H1 (cell line): ENCODE results near the gene ITGA6. TPM values are rescaled to one million over a fixed set of nuclear protein-coding genes. Genes with fewer than 3 reads are reported as not detected.
A peak's percentile ranks its signal among the peaks of the same experiment; 100 is the strongest.

ENCODE experiments used
- CTCF ChIA-PET: fragments of 300-600 bp; sonication (Branson Sonifier 250); formaldehyde crosslinking; loops from one replicate; lab custom pipeline; 2021; ENCODE audit not compliant: partially characterized antibody; lab: Charles Lee
- POLR2A ChIA-PET: fragments of 300-600 bp; sonication (Branson Sonifier 250); formaldehyde crosslinking; loops from one replicate; lab custom pipeline; 2021; ENCODE audit warnings: inconsistent platforms; ENCODE audit not compliant: partially characterized antibody; lab: Charles Lee
- DNase-seq, 2 experiments: peaks; one replicate each; pipeline versions ENCODE4 v3.0.0 to v3.0.0-alpha.2; 2010 to 2022; ENCODE audit warnings: low spot score in 2 of 2, low read depth in 1 of 2, mixed read lengths in 1 of 2
- FAIRE-seq: peaks from 2 replicates; lab custom pipeline; 2011; peaks lifted over from hg19 to GRCh38; lab: Jason Lieb, UNC
- H2AFZ ChIP-seq: 2 replicates; pipeline ENCODE4 v1.8.1; 2012; ENCODE audit warnings: low read length, inconsistent platforms
- H2AK5ac ChIP-seq: 2 replicates; pipeline ENCODE4 v1.6.1; 2013; ENCODE audit warnings: low read depth, low read length
- H2BK120ac ChIP-seq: replicated peaks from 2 replicates; pipeline ENCODE3; 2013; ENCODE audit warnings: low read depth, low read length, inconsistent platforms
- H2BK12ac ChIP-seq: 2 replicates; pipeline ENCODE4 v1.6.1; 2013; ENCODE audit warnings: low read depth, low read length
- H2BK15ac ChIP-seq: 2 replicates; pipeline ENCODE4 v1.6.1; 2013; ENCODE audit warnings: low read length
- H2BK20ac ChIP-seq: 2 replicates; pipeline ENCODE4 v1.6.1; 2013; ENCODE audit warnings: low read length
- H2BK5ac ChIP-seq: 2 replicates; pipeline ENCODE4 v1.6.1; 2013; ENCODE audit warnings: low read depth, low read length
- H3K14ac ChIP-seq: 2 replicates; pipeline ENCODE4 v1.6.1; 2013; ENCODE audit warnings: inconsistent platforms; ENCODE audit not compliant: insufficient read length
- H3K18ac ChIP-seq: 2 replicates; pipeline ENCODE4 v1.6.1; 2013; ENCODE audit warnings: low read length; ENCODE audit errors: extremely low read depth
- H3K23ac ChIP-seq: 2 replicates; pipeline ENCODE4 v1.6.1; 2013; ENCODE audit warnings: inconsistent platforms; ENCODE audit not compliant: insufficient read length
- H3K23me2 ChIP-seq: 2 replicates; pipeline ENCODE4 v1.6.1; 2013; ENCODE audit warnings: low read depth, low read length
- H3K27ac ChIP-seq: 2 replicates; pipeline ENCODE4 v1.6.1; 2011; ENCODE audit warnings: low read depth, low read length, inconsistent platforms
- H3K27me3 ChIP-seq, 4 experiments: replicated peaks in 1 of 4; 1 replicate in 1 of 4; 2 replicates in 3 of 4; pipeline versions ENCODE4 v1.6.1 to v1.8.1; 2011 to 2013; ENCODE audit warnings: low read length in 3 of 4, mild to moderate bottlenecking in 3 of 4, inconsistent platforms in 2 of 4, mixed read lengths in 2 of 4, moderate library complexity in 1 of 4; ENCODE audit not compliant: control insufficient read depth in 3 of 4, insufficient read depth in 3 of 4; ENCODE audit errors: extremely low read depth in 1 of 4
- H3K36me3 ChIP-seq, 4 experiments: 2 replicates each; pipeline versions ENCODE4 v1.6.1 to v1.8.1; 2011 to 2013; ENCODE audit warnings: mild to moderate bottlenecking in 4 of 4, low read length in 3 of 4, moderate library complexity in 2 of 4, control low read depth in 1 of 4, inconsistent platforms in 1 of 4; ENCODE audit not compliant: insufficient read depth in 4 of 4, control insufficient read depth in 2 of 4
- H3K4ac ChIP-seq: replicated peaks from 2 replicates; pipeline ENCODE3; 2013; ENCODE audit warnings: low read length, low read depth, mixed read lengths, inconsistent platforms; ENCODE audit not compliant: insufficient read length
- H3K4me1 ChIP-seq, 4 experiments: replicated peaks in 1 of 4; 1 replicate in 1 of 4; 2 replicates in 3 of 4; pipeline versions ENCODE4 v1.6.1 to v1.8.1; 2011 to 2013; ENCODE audit warnings: low read length in 3 of 4, inconsistent platforms in 2 of 4, mixed read lengths in 1 of 4; ENCODE audit not compliant: insufficient read depth in 4 of 4, control insufficient read depth in 3 of 4
- H3K4me2 ChIP-seq, 2 experiments: 2 replicates each; pipeline versions ENCODE4 v1.6.1 to v1.8.1; 2011 to 2013; ENCODE audit warnings: low read depth in 2 of 2, low read length in 2 of 2, control low read depth in 1 of 2, inconsistent platforms in 1 of 2, mild to moderate bottlenecking in 1 of 2; ENCODE audit not compliant: insufficient read depth in 1 of 2
- H3K4me3 ChIP-seq, 4 experiments: fragments of 200-600, 300-600 bp in 1 of 4; sonication (generic), shearing (Covaris generic), sonication (Bioruptor Twin) in 1 of 4; 2 replicates each; pipeline versions ENCODE4 v1.5.1 to v1.8.1; 2011 to 2016; ENCODE audit warnings: low read length in 4 of 4, low read depth in 3 of 4, control low read depth in 2 of 4, inconsistent platforms in 2 of 4, mild to moderate bottlenecking in 2 of 4, mixed read lengths in 1 of 4, moderate library complexity in 1 of 4; ENCODE audit not compliant: insufficient read depth in 2 of 4; ENCODE audit errors: extremely low read depth in 1 of 4
- H3K56ac ChIP-seq: replicated peaks from 2 replicates; pipeline ENCODE3; 2013; ENCODE audit warnings: low read depth, mild to moderate bottlenecking, mixed read lengths, low read length, inconsistent platforms; ENCODE audit not compliant: insufficient read length
- H3K79me1 ChIP-seq: 2 replicates; pipeline ENCODE4 v1.6.1; 2013; ENCODE audit warnings: low read depth, low read length, control low read depth
- H3K79me2 ChIP-seq, 2 experiments: 2 replicates each; pipeline versions ENCODE4 v1.6.1 to v1.8.1; 2012 to 2013; ENCODE audit warnings: low read length in 2 of 2, mild to moderate bottlenecking in 2 of 2, inconsistent platforms in 1 of 2; ENCODE audit not compliant: insufficient read depth in 2 of 2, control insufficient read depth in 1 of 2
- H3K9ac ChIP-seq, 4 experiments: replicated peaks in 1 of 4; 1 replicate in 1 of 4; 2 replicates in 3 of 4; pipeline versions ENCODE4 v1.6.1 to v1.8.1; 2011 to 2013; ENCODE audit warnings: low read depth in 3 of 4, low read length in 3 of 4, control low read depth in 2 of 4, mild to moderate bottlenecking in 2 of 4, moderate library complexity in 2 of 4, inconsistent platforms in 1 of 4; ENCODE audit errors: extremely low read depth in 1 of 4
- H3K9me3 ChIP-seq, 2 experiments: 2 replicates each; pipeline versions ENCODE4 v1.6.1 to v1.8.1; 2012 to 2013; ENCODE audit warnings: mild to moderate bottlenecking in 2 of 2, moderate library complexity in 2 of 2, control low read depth in 1 of 2, inconsistent platforms in 1 of 2, low read depth in 1 of 2, low read length in 1 of 2, mixed read lengths in 1 of 2; ENCODE audit not compliant: insufficient read depth in 2 of 2
- H4K20me1 ChIP-seq, 2 experiments: replicated peaks in 1 of 2; 2 replicates each; pipeline versions ENCODE3 to v1.8.1; 2011 to 2013; ENCODE audit warnings: inconsistent platforms in 2 of 2, low read length in 2 of 2, mild to moderate bottlenecking in 1 of 2; ENCODE audit not compliant: insufficient read depth in 2 of 2, control insufficient read depth in 1 of 2
- H4K5ac ChIP-seq: 2 replicates; pipeline ENCODE4 v1.6.1; 2013; ENCODE audit warnings: low read length, low read depth, mixed read lengths, inconsistent platforms; ENCODE audit not compliant: insufficient read length
- H4K8ac ChIP-seq: 2 replicates; pipeline ENCODE4 v1.8.0; 2013; ENCODE audit warnings: mild to moderate bottlenecking, moderate library complexity, low read length, inconsistent platforms; ENCODE audit not compliant: insufficient read depth; ENCODE audit errors: extremely low read depth
- H4K91ac ChIP-seq: replicated peaks from 2 replicates; pipeline ENCODE3; 2013; ENCODE audit warnings: low read length, mixed read lengths, inconsistent platforms; ENCODE audit not compliant: insufficient read length
- GABPA ChIP-seq: IDR thresholded peaks from 2 replicates; pipeline ENCODE4 v1.6.1; 2011; ENCODE audit warnings: mild to moderate bottlenecking, low read length, moderate library complexity, borderline replicate concordance; ENCODE audit not compliant: insufficient read depth
- WGBS, 2 experiments: shearing (Covaris generic) in 1 of 2; methylation state at CpG; one replicate each; pipeline versions ENCODE4 v1.1.6 to v1.1.7; 2013 to 2015; ENCODE audit warnings: low lambda C conversion rate in 2 of 2, mixed read lengths in 2 of 2, inconsistent platforms in 1 of 2, low coverage in 1 of 2, missing lambda C conversion rate in 1 of 2; ENCODE audit not compliant: insufficient replicate concordance in 2 of 2, insufficient coverage in 1 of 2, insufficient read length in 1 of 2; ENCODE audit errors: extremely low coverage in 1 of 2, missing lambda C conversion rate in 1 of 2; 5-methylcytosine and 5-hydroxymethylcytosine counted together
- polyA plus RNA-seq, 7 experiments: library from polyadenylated mRNA; depleted of rRNA in 3 of 7; stranded (reverse) in 5 of 7; unstranded in 2 of 7; fragments of >200 nt in 5 of 7; fragments of 200-250 nt in 2 of 7; gene quantifications; 1 replicate in 5 of 7; 2 replicates in 1 of 7; 4 replicates in 1 of 7; pipeline versions ENCODE4 v1.2.1 to v1.2.3, GENCODE V29; 2011 to 2013; ENCODE audit warnings: missing spikeins in 2 of 7, mixed read lengths in 2 of 7
- total RNA-seq: library from RNA; stranded (reverse); fragmentation: NEBNext Ultra II Directional; extraction: Animal tissue kit (Norgen Biotek cat#: 25700); gene quantifications from 2 replicates; pipeline ENCODE4 v1.2.1, GENCODE V29; 2021

ITGA6 gene
- total and polyA plus RNA-seq, 2 of the 8 experiments (the other 6 are each of a cell fraction or from before 2014, with no cell fraction given): 26.9 to 118 TPM

DNA sequence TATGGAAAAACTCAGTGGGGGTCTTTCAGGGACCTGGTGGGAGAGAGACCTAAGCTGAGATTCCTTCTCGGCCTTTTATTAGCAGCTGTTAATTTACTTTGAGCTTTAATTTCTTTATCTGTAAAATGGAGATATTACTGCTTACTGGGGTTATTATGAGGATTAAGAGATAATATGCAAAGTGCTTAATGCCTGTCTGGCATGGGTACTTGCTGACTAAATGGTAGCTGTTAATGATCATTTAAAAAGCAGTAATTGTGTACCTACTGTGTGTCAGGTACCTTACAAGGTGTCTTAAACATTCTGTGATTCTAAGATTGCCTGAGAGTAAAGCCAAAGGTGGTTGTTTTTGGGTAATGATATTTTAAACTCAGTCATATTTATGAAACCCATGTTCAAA lies 2.6 kb downstream of the ITGA6 start:
- Histone ChIP-seq H2AFZ (no peak overlapping the region), H3K56ac (no peak overlapping the region), H3K4me2 (peak overlapping the region; percentile 93 to 95), H3K23me2 (peaks cover 11% of the 10 kb centered on the region), H3K23ac (no peak overlapping the region), H4K20me1 (peaks cover 5 to 22% of the 10 kb centered on the region in 2 experiments), H3K79me2 (peaks cover 23 to 75% of the 10 kb centered on the region in 2 experiments), H3K9ac (no peak overlapping the region; a peak in 1 of 7 replicates), H4K8ac (no peak overlapping the region), H3K79me1 (peaks cover 20% of the 10 kb centered on the region), H2BK12ac (no peak overlapping the region), H3K9me3 (no peaks in the 10 kb centered on the region), H2BK15ac (no peak overlapping the region), H3K18ac (no peak overlapping the region), H2BK120ac (no peak overlapping the region), H3K4me3 (peak overlapping the region in 2 of 4 experiments; percentile 78 to 85; a peak in 3 of 8 replicates), H3K4ac (no peak overlapping the region), H3K14ac (no peak overlapping the region), H3K36me3 (no peaks in the 10 kb centered on the region; a peak in 1 of 8 replicates), H4K5ac (no peak overlapping the region), H3K27ac (no peak overlapping the region), H3K27me3 (peaks cover 0 to 3% (median 1%) of the 10 kb centered on the region in 4 experiments; a peak in 3 of 7 replicates), H2BK5ac (no peak overlapping the region), H4K91ac (no peak overlapping the region), H3K4me1 (peaks cover 5 to 38% (median 29%) of the 10 kb centered on the region in 4 experiments; a peak in 5 of 7 replicates), H2BK20ac (no peak overlapping the region), H2AK5ac (no peak overlapping the region)
- ChIA-PET POLR2A (interaction anchor here (0.6 to 4.7 kb wide), 11 partner anchors 9 to 188 kb away, joined by 3 to 33 read pairs (median 3); no protein-coding TSS in a partner anchor), CTCF (interaction anchor here (0.7 to 36.1 kb wide), 8 partner anchors 24 to 303 kb away, joined by 3 to 634 read pairs (median 4); no protein-coding TSS in a partner anchor)
- WGBS, 2 experiments: 70% methylated on average over 1 of the region's 1 CpG; no CpG with 5 or more reads in 1 of the 2 experiments
- FAIRE-seq (no peak), DNase-seq (no peak)
- no peak for TF ChIP-seq GABPA
